ENCODE results near the gene CDC27. TPM values are rescaled to one million over a fixed set of nuclear protein-coding genes. Genes with fewer than 3 reads are reported as not detected.
A peak's percentile ranks its signal among the peaks of the same experiment; 100 is the strongest.

CDC27 gene
- total and polyA plus RNA-seq, 2 experiments from 2014 or later = 35.6 to 63.5 TPM

DNA sequence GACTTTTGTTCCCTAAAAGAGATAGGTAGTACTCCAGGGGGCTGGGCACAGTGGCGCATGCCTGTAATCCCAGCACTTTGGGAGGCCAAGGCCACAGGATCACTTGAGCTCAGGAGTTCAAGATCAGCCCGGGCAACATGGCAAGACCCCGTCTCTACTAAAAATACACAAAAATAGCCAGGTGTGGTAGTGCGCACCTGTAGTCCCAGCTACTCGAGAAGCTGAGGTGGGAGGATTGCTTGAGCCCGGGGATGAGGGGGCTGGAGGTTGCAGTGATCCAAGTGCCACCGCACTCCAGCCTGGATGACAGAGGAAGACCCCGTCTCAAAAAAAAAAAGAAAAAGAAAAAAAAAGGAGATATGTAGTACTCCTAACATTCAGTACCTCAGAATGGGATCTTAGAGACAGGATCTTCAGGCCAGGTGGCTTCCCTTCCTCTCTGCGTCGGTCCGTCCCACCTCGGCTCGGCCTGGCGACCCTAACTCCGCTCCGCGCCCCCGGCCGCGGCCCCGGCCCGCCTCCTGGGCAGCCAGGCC, 89.6 kb downstream of the CDC27 start:
- H3K9me3 ChIP-seq (ENCODE audit: low read depth) = no peaks in the 10 kb centered on the region
- no peaks in the 10 kb centered on the region for H3K27me3 ChIP-seq
- no peaks in the 10 kb centered on the region for H3K9me2 ChIP-seq (replicated peaks; ENCODE audit: insufficient read depth)
- WGBS (ENCODE audit: low lambda C conversion rate, missing lambda C conversion rate) = 9% methylated on average over 22 of the region's 22 CpGs
- peak overlapping the region; percentile 91 for H3K4me2 ChIP-seq
- H2AFZ ChIP-seq = peak overlapping the region; percentile 96
- TF ChIP-seq EZH2phosphoT487 (IDR thresholded peaks at IDR 0.05; ENCODE audit: low read depth, severe bottlenecking, unreplicated experiment) (no peak), CTCF (IDR thresholded peaks at IDR 0.05; ENCODE audit: poor library complexity) (no peak), EZH2 (IDR thresholded peaks at IDR 0.05; ENCODE audit: borderline replicate concordance) (no peak)
- DNase-seq (ENCODE audit: low spot score) = no peak
- H3K79me2 ChIP-seq = peaks cover 19% of the 10 kb centered on the region
- H3K36me3 ChIP-seq (replicated peaks; ENCODE audit: insufficient read depth, low read depth) = no peaks in the 10 kb centered on the region
- no peak overlapping the region for H3K27ac ChIP-seq
- H4K20me1 ChIP-seq (ENCODE audit: insufficient read depth, poor library complexity, severe bottlenecking) = no peaks in the 10 kb centered on the region
- peak overlapping the region; percentile 98 for H3K4me3 ChIP-seq
- H3K4me1 ChIP-seq (ENCODE audit: insufficient read depth) = peaks cover 6% of the 10 kb centered on the region

- H3K36me3 ChIP-seq (replicated peaks; ENCODE audit: insufficient read depth, low read depth) = no peaks in the 10 kb centered on the region
- no peaks in the 10 kb centered on the region for H3K9me2 ChIP-seq (replicated peaks; ENCODE audit: insufficient read depth)
- H3K27me3 ChIP-seq = no peaks in the 10 kb centered on the region
- peaks cover 6% of the 10 kb centered on the region for H3K4me1 ChIP-seq (ENCODE audit: insufficient read depth)
- H3K4me2 ChIP-seq = no peak overlapping the region
- no peak overlapping the region for H3K27ac ChIP-seq
- 96% methylated on average over 3 of the region's 3 CpGs for WGBS (ENCODE audit: low lambda C conversion rate, missing lambda C conversion rate)
- no peaks in the 10 kb centered on the region for H3K9me3 ChIP-seq (ENCODE audit: low read depth)
- peaks cover 28% of the 10 kb centered on the region for H3K79me2 ChIP-seq
- no peak overlapping the region for H3K4me3 ChIP-seq
- no peak overlapping the region for H2AFZ ChIP-seq
- no peak for DNase-seq (ENCODE audit: low spot score)
- H4K20me1 ChIP-seq (ENCODE audit: insufficient read depth, poor library complexity, severe bottlenecking) = no peaks in the 10 kb centered on the region
- TF ChIP-seq EZH2 (IDR thresholded peaks at IDR 0.05; ENCODE audit: borderline replicate concordance) (no peak), EZH2phosphoT487 (IDR thresholded peaks at IDR 0.05; ENCODE audit: low read depth, severe bottlenecking, unreplicated experiment) (no peak), CTCF (IDR thresholded peaks at IDR 0.05; ENCODE audit: poor library complexity) (no peak)
Observed at GRCh38 chr17:47096343-47096742, 92.8 kb downstream of the CDC27 start.

DNA sequence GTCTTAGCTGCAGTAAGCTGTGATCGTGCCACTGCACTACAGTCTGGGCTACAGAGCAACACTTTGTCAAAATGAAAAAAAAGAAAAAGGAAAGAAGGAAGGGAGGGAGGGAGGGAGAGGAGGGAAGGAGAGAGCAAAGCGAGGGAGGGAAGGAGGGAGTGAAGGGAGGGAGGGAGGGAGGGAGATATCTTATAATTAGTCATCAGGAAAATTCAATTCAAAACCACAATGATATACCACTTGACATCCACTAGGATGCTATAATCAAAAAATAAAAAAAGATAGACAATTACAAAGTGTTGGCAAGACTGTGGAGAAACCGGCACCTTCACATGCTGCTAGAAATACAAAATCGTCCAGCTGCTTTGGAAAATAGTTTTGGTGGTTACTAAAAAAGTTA, 93.8 kb downstream of the CDC27 start:
- Histone ChIP-seq H3K79me2 (peaks cover 33% of the 10 kb centered on the region), H3K27ac (no peak overlapping the region), H3K4me3 (no peak overlapping the region), H3K4me1 (ENCODE audit: insufficient read depth) (peaks cover 6% of the 10 kb centered on the region), H3K36me3 (replicated peaks; ENCODE audit: insufficient read depth, low read depth) (no peaks in the 10 kb centered on the region), H3K9me2 (replicated peaks; ENCODE audit: insufficient read depth) (no peaks in the 10 kb centered on the region), H3K27me3 (no peaks in the 10 kb centered on the region), H3K9me3 (ENCODE audit: low read depth) (no peaks in the 10 kb centered on the region), H2AFZ (no peak overlapping the region), H4K20me1 (ENCODE audit: insufficient read depth, poor library complexity, severe bottlenecking) (no peaks in the 10 kb centered on the region), H3K4me2 (no peak overlapping the region)
- 93% methylated on average over 3 of the region's 4 CpGs for WGBS (ENCODE audit: low lambda C conversion rate, missing lambda C conversion rate)
- no peak for DNase-seq (ENCODE audit: low spot score)
- TF ChIP-seq EZH2phosphoT487 (IDR thresholded peaks at IDR 0.05; ENCODE audit: low read depth, severe bottlenecking, unreplicated experiment) (no peak), CTCF (IDR thresholded peaks at IDR 0.05; ENCODE audit: poor library complexity) (no peak), EZH2 (IDR thresholded peaks at IDR 0.05; ENCODE audit: borderline replicate concordance) (no peak)
